Tibial nerve (tissue), 3 donors: Measurements from ENCODE around the gene CLEC18A.
"Not testable (repeated sequence)": the region's sequence is repeated elsewhere in the genome, so short reads cannot be mapped to it uniquely, and the experiment has no call there.

ENCODE experiments used
- CTCF ChIP-seq, 5 experiments: fragments of 200-600 bp in 3 of 5; fragments of 450-650 bp in 2 of 5; sonication (generic) in 3 of 5; IDR thresholded peaks; one replicate each; pipeline ENCODE4 v1.5.1; 2016 to 2019; ENCODE audit warnings: antibody characterized with exemption in 5 of 5, mild to moderate bottlenecking in 3 of 5, moderate library complexity in 2 of 5
- POLR2A ChIP-seq, 2 donors: fragments of 450-650 bp; IDR thresholded peaks; one replicate each; pipeline ENCODE4 v1.6.1; 2017; ENCODE audit warnings: antibody characterized with exemption in 2 of 2, mild to moderate bottlenecking in 2 of 2, moderate library complexity in 2 of 2

- not testable (repeated sequence) for TF ChIP-seq CTCF, POLR2A (IDR thresholded peaks at IDR 0.05)
Observed at GRCh38 chr16:69963312-69963711, 12.2 kb downstream of the CLEC18A start.
